ENCODE measurements around the gene NEXMIF. TPM values are rescaled to one million over a fixed set of nuclear protein-coding genes. Genes with fewer than 3 reads are reported as not detected.
"Not testable (repeated sequence)": the region's sequence is repeated elsewhere in the genome, so short reads cannot be mapped to it uniquely, and the experiment has no call there.

Gene NEXMIF
- polyA plus RNA-seq, 4 donors = under 0.01 to 0.49 (median 0.13) TPM; not detected in 1

GRCh38 chrX:74911494-74911893, 13.8 kb downstream of the NEXMIF start:
- no peak for FAIRE-seq
- DNase-seq = no peak
- WGBS, 3 donors = 54 to 84% (median 63%) methylated on average over 1 of the region's 1 CpG
- no peak overlapping the region for H3K27ac ChIP-seq (ENCODE audit: low read depth in 1 of 3, low read length in 2 of 3)
- no peak overlapping the region for H3K4me3 ChIP-seq (ENCODE audit: low read depth in 1 of 3, low read length in 3 of 3)
- no peaks in the 10 kb centered on the region for H3K27me3 ChIP-seq (ENCODE audit: control insufficient read depth in 3 of 3, insufficient read depth in 3 of 3, low read length in 3 of 3)
- no peaks in the 10 kb centered on the region for H3K4me1 ChIP-seq (ENCODE audit: control insufficient read depth in 3 of 3, insufficient read depth in 2 of 3, low read depth in 1 of 3, low read length in 2 of 3)
- H3K9me3 ChIP-seq (ENCODE audit: control insufficient read depth in 2 of 2, insufficient read depth in 1 of 2, low read depth in 1 of 2, low read length in 1 of 2) = no peaks in the 10 kb centered on the region
- no peaks in the 10 kb centered on the region for H3K36me3 ChIP-seq (ENCODE audit: control insufficient read depth in 3 of 3, insufficient read depth in 2 of 3, low read depth in 1 of 3, low read length in 3 of 3)

GRCh38 chrX:74906417-74906816, 18.8 kb downstream of the NEXMIF start:
- no peak for FAIRE-seq
- 74 to 86% (median 84%) methylated on average over 3 of the region's 3 CpGs for WGBS, 3 donors
- H3K36me3 ChIP-seq (ENCODE audit: control insufficient read depth in 3 of 3, insufficient read depth in 2 of 3, low read depth in 1 of 3, low read length in 3 of 3) = no peaks in the 10 kb centered on the region
- H3K27me3 ChIP-seq (ENCODE audit: control insufficient read depth in 3 of 3, insufficient read depth in 3 of 3, low read length in 3 of 3) = peaks cover 0 to 3% (median 0%) of the 10 kb centered on the region in 3 donors
- no peak overlapping the region for H3K4me3 ChIP-seq (ENCODE audit: low read depth in 1 of 3, low read length in 3 of 3)
- H3K27ac ChIP-seq (ENCODE audit: low read depth in 1 of 3, low read length in 2 of 3) = no peak overlapping the region
- H3K9me3 ChIP-seq (ENCODE audit: control insufficient read depth in 2 of 2, insufficient read depth in 1 of 2, low read depth in 1 of 2, low read length in 1 of 2) = no peaks in the 10 kb centered on the region
- H3K4me1 ChIP-seq (ENCODE audit: control insufficient read depth in 3 of 3, insufficient read depth in 2 of 3, low read depth in 1 of 3, low read length in 2 of 3) = no peaks in the 10 kb centered on the region
- no peak for DNase-seq

GRCh38 chrX:74902806-74903205, 22.4 kb downstream of the NEXMIF start:
- Histone ChIP-seq H3K4me3 (ENCODE audit: low read depth in 1 of 3, low read length in 3 of 3) (no peak overlapping the region), H3K4me1 (ENCODE audit: control insufficient read depth in 3 of 3, insufficient read depth in 2 of 3, low read depth in 1 of 3, low read length in 2 of 3) (no peaks in the 10 kb centered on the region)
- DNase-seq = no peak

GRCh38 chrX:74892561-74892960, 32.7 kb downstream of the NEXMIF start:
- FAIRE-seq = no peak

More at GRCh38 chrX:74902806-74903205, 22.4 kb downstream of the NEXMIF start:
- Histone ChIP-seq H3K9me3 (ENCODE audit: control insufficient read depth in 2 of 2, insufficient read depth in 1 of 2, low read depth in 1 of 2, low read length in 1 of 2) (no peaks in the 10 kb centered on the region), H3K36me3 (ENCODE audit: control insufficient read depth in 3 of 3, insufficient read depth in 2 of 3, low read depth in 1 of 3, low read length in 3 of 3) (no peaks in the 10 kb centered on the region), H3K27me3 (ENCODE audit: control insufficient read depth in 3 of 3, insufficient read depth in 3 of 3, low read length in 3 of 3) (peaks cover 0 to 3% (median 0%) of the 10 kb centered on the region in 3 donors), H3K27ac (ENCODE audit: low read depth in 1 of 3, low read length in 2 of 3) (no peak overlapping the region)
- FAIRE-seq = no peak
- 0 to 20% (median 6%) methylated on average over 2 of the region's 2 CpGs for WGBS, 3 donors

GRCh38 chrX:74890676-74891430, 34.4 kb downstream of the NEXMIF start:
- WGBS, 3 donors = 5 to 28% (median 23%) methylated on average over 3 to 4 of the region's 4 CpGs
- DNase-seq (peak in 1 of 2 donors; percentile 3), FAIRE-seq (no peak)
- Histone ChIP-seq H3K27ac (ENCODE audit: low read depth in 1 of 3, low read length in 2 of 3) (no peak overlapping the region), H3K9me3 (ENCODE audit: control insufficient read depth in 2 of 2, insufficient read depth in 1 of 2, low read depth in 1 of 2, low read length in 1 of 2) (no peaks in the 10 kb centered on the region), H3K4me1 (ENCODE audit: control insufficient read depth in 3 of 3, insufficient read depth in 2 of 3, low read depth in 1 of 3, low read length in 2 of 3) (no peaks in the 10 kb centered on the region), H3K27me3 (ENCODE audit: control insufficient read depth in 3 of 3, insufficient read depth in 3 of 3, low read length in 3 of 3) (no peaks in the 10 kb centered on the region), H3K36me3 (ENCODE audit: control insufficient read depth in 3 of 3, insufficient read depth in 2 of 3, low read depth in 1 of 3, low read length in 3 of 3) (no peaks in the 10 kb centered on the region), H3K4me3 (ENCODE audit: low read depth in 1 of 3, low read length in 3 of 3) (no peak overlapping the region)

More at GRCh38 chrX:74892561-74892960, 32.7 kb downstream of the NEXMIF start:
- H3K9me3 ChIP-seq (ENCODE audit: control insufficient read depth in 2 of 2, insufficient read depth in 1 of 2, low read depth in 1 of 2, low read length in 1 of 2) = no peaks in the 10 kb centered on the region
- no peak overlapping the region for H3K27ac ChIP-seq (ENCODE audit: low read depth in 1 of 3, low read length in 2 of 3)
- no peaks in the 10 kb centered on the region for H3K27me3 ChIP-seq (ENCODE audit: control insufficient read depth in 3 of 3, insufficient read depth in 3 of 3, low read length in 3 of 3)
- no peak for DNase-seq
- H3K4me1 ChIP-seq (ENCODE audit: control insufficient read depth in 3 of 3, insufficient read depth in 2 of 3, low read depth in 1 of 3, low read length in 2 of 3) = no peaks in the 10 kb centered on the region
- WGBS, 3 donors = 71 to 83% (median 78%) methylated on average over 3 of the region's 3 CpGs
- no peaks in the 10 kb centered on the region for H3K36me3 ChIP-seq (ENCODE audit: control insufficient read depth in 3 of 3, insufficient read depth in 2 of 3, low read depth in 1 of 3, low read length in 3 of 3)
- no peak overlapping the region for H3K4me3 ChIP-seq (ENCODE audit: low read depth in 1 of 3, low read length in 3 of 3)

GRCh38 chrX:74882383-74882782, 42.9 kb downstream of the NEXMIF start:
- 84 to 91% (median 85%) methylated on average over 7 to 9 of the region's 9 CpGs for WGBS, 3 donors
- H3K36me3 ChIP-seq (ENCODE audit: control insufficient read depth in 3 of 3, insufficient read depth in 2 of 3, low read depth in 1 of 3, low read length in 3 of 3); H3K27ac ChIP-seq (ENCODE audit: low read depth in 1 of 3, low read length in 2 of 3); DNase-seq; H3K4me3 ChIP-seq (ENCODE audit: low read depth in 1 of 3, low read length in 3 of 3); H3K4me1 ChIP-seq (ENCODE audit: control insufficient read depth in 3 of 3, insufficient read depth in 2 of 3, low read depth in 1 of 3, low read length in 2 of 3); FAIRE-seq; H3K27me3 ChIP-seq (ENCODE audit: control insufficient read depth in 3 of 3, insufficient read depth in 3 of 3, low read length in 3 of 3); H3K9me3 ChIP-seq (ENCODE audit: control insufficient read depth in 2 of 2, insufficient read depth in 1 of 2, low read depth in 1 of 2, low read length in 1 of 2): not testable (repeated sequence)

GRCh38 chrX:74865725-74866124, 59.5 kb downstream of the NEXMIF start:
- Histone ChIP-seq H3K27ac (ENCODE audit: low read depth in 1 of 3, low read length in 2 of 3) (no peak overlapping the region), H3K9me3 (ENCODE audit: control insufficient read depth in 2 of 2, insufficient read depth in 1 of 2, low read depth in 1 of 2, low read length in 1 of 2) (peaks cover 1 to 18% of the 10 kb centered on the region in 2 donors), H3K4me3 (ENCODE audit: low read depth in 1 of 3, low read length in 3 of 3) (no peak overlapping the region), H3K36me3 (ENCODE audit: control insufficient read depth in 3 of 3, insufficient read depth in 2 of 3, low read depth in 1 of 3, low read length in 3 of 3) (no peaks in the 10 kb centered on the region), H3K27me3 (ENCODE audit: control insufficient read depth in 3 of 3, insufficient read depth in 3 of 3, low read length in 3 of 3) (no peaks in the 10 kb centered on the region), H3K4me1 (ENCODE audit: control insufficient read depth in 3 of 3, insufficient read depth in 2 of 3, low read depth in 1 of 3, low read length in 2 of 3) (no peaks in the 10 kb centered on the region)
- 88 to 97% (median 94%) methylated on average over 4 of the region's 4 CpGs for WGBS, 3 donors
- no peak for FAIRE-seq
- DNase-seq = no peak

GRCh38 chrX:74853255-74853654, 72.0 kb downstream of the NEXMIF start:
- Histone ChIP-seq H3K36me3 (ENCODE audit: control insufficient read depth in 3 of 3, insufficient read depth in 2 of 3, low read depth in 1 of 3, low read length in 3 of 3) (no peaks in the 10 kb centered on the region), H3K9me3 (ENCODE audit: control insufficient read depth in 2 of 2, insufficient read depth in 1 of 2, low read depth in 1 of 2, low read length in 1 of 2) (peaks cover 1 to 29% of the 10 kb centered on the region in 2 donors), H3K4me3 (ENCODE audit: low read depth in 1 of 3, low read length in 3 of 3) (no peak overlapping the region), H3K27ac (ENCODE audit: low read depth in 1 of 3, low read length in 2 of 3) (no peak overlapping the region), H3K27me3 (ENCODE audit: control insufficient read depth in 3 of 3, insufficient read depth in 3 of 3, low read length in 3 of 3) (no peaks in the 10 kb centered on the region), H3K4me1 (ENCODE audit: control insufficient read depth in 3 of 3, insufficient read depth in 2 of 3, low read depth in 1 of 3, low read length in 2 of 3) (no peaks in the 10 kb centered on the region)
- no peak for FAIRE-seq
- no peak for DNase-seq
- 48 to 72% (median 70%) methylated on average over 2 of the region's 2 CpGs for WGBS, 3 donors

GRCh38 chrX:74835566-74835965, 89.7 kb downstream of the NEXMIF start:
- Histone ChIP-seq H3K4me1 (ENCODE audit: control insufficient read depth in 3 of 3, insufficient read depth in 2 of 3, low read depth in 1 of 3, low read length in 2 of 3) (no peaks in the 10 kb centered on the region), H3K27me3 (ENCODE audit: control insufficient read depth in 3 of 3, insufficient read depth in 3 of 3, low read length in 3 of 3) (no peaks in the 10 kb centered on the region), H3K36me3 (ENCODE audit: control insufficient read depth in 3 of 3, insufficient read depth in 2 of 3, low read depth in 1 of 3, low read length in 3 of 3) (no peaks in the 10 kb centered on the region), H3K9me3 (ENCODE audit: control insufficient read depth in 2 of 2, insufficient read depth in 1 of 2, low read depth in 1 of 2, low read length in 1 of 2) (no peaks in the 10 kb centered on the region), H3K27ac (ENCODE audit: low read depth in 1 of 3, low read length in 2 of 3) (no peak overlapping the region), H3K4me3 (ENCODE audit: low read depth in 1 of 3, low read length in 3 of 3) (no peak overlapping the region)
- DNase-seq (peak in 1 of 2 donors; percentile 1), FAIRE-seq (no peak)
